Adrenal gland (tissue), 5 donors: ENCODE measurements around the gene SERPINA3.

Source experiments
- CTCF ChIP-seq, 6 experiments: fragments of 450-650 bp in 4 of 6; fragments of 200-600 bp in 2 of 6; sonication (generic) in 1 of 6; IDR thresholded peaks; 1 replicate in 5 of 6; 2 replicates in 1 of 6; pipeline versions ENCODE4 v1.5.1 to v1.8.0; 2016 to 2021; ENCODE audit warnings: antibody characterized with exemption in 6 of 6, mild to moderate bottlenecking in 2 of 6, moderate library complexity in 1 of 6
- POLR2A ChIP-seq, 2 donors: fragments of 450-650 bp; IDR thresholded peaks; one replicate each; pipeline ENCODE4 v1.6.1; 2017; ENCODE audit warnings: antibody characterized with exemption in 2 of 2, mild to moderate bottlenecking in 2 of 2, moderate library complexity in 1 of 2
- donor health status: DM: no; HTN: no; CAD: no.

- TF ChIP-seq CTCF (IDR thresholded peaks at IDR 0.05) (no peak), POLR2A (IDR thresholded peaks at IDR 0.05) (peak in 1 of 2 donors; percentile 32)
These were observed 29.9 kb upstream of the SERPINA3 start for GRCh38 chr14:94582199-94582750.
